ENCODE results near the gene OTOG.
A peak's percentile ranks its signal among the peaks of the same experiment; 100 is the strongest.

Gene OTOG

GRCh38 chr11:17521106-17521900 lies 25.8 kb upstream of the OTOG start:
- no peak for DNase-seq

GRCh38 chr11:17522655-17523054 lies 24.4 kb upstream of the OTOG start:
- no peak for DNase-seq

- no peak for DNase-seq
Measured at GRCh38 chr11:17524221-17524620, 22.8 kb upstream of the OTOG start.

- DNase-seq = no peak
Measured at GRCh38 chr11:17525570-17525969, 21.5 kb upstream of the OTOG start.

- no peak for DNase-seq
Measured at GRCh38 chr11:17526326-17526725, 20.7 kb upstream of the OTOG start.

- DNase-seq = no peak
Measured at GRCh38 chr11:17526931-17527627, 20.0 kb upstream of the OTOG start.

- DNase-seq = no peak
Measured at GRCh38 chr11:17527628-17527995, 19.4 kb upstream of the OTOG start.

GRCh38 chr11:17528181-17528691 lies 18.8 kb upstream of the OTOG start:
- DNase-seq = peak; percentile 17 to 60

GRCh38 chr11:17528906-17529843 lies 17.9 kb upstream of the OTOG start:
- no peak for DNase-seq

GRCh38 chr11:17529844-17530185 lies 17.2 kb upstream of the OTOG start:
- DNase-seq = no peak

GRCh38 chr11:17531071-17531600 lies 15.9 kb upstream of the OTOG start:
- DNase-seq = no peak

GRCh38 chr11:17531636-17532113 lies 15.4 kb upstream of the OTOG start:
- DNase-seq = no peak

GRCh38 chr11:17532784-17533183 lies 14.3 kb upstream of the OTOG start:
- DNase-seq = no peak

- DNase-seq = no peak
Measured at GRCh38 chr11:17533341-17533740, 13.7 kb upstream of the OTOG start.

- no peak for DNase-seq
Measured at GRCh38 chr11:17533778-17534415, 13.2 kb upstream of the OTOG start.

GRCh38 chr11:17535488-17535887 lies 11.6 kb upstream of the OTOG start:
- DNase-seq = no peak

GRCh38 chr11:17537261-17537660 lies 9.8 kb upstream of the OTOG start:
- DNase-seq = no peak

- DNase-seq = no peak
Measured at GRCh38 chr11:17538054-17538453, 9.0 kb upstream of the OTOG start.

GRCh38 chr11:17538731-17539130 lies 8.3 kb upstream of the OTOG start:
- no peak for DNase-seq

- DNase-seq = no peak
Measured at GRCh38 chr11:17540807-17541206, 6.3 kb upstream of the OTOG start.

- DNase-seq = no peak
Measured at GRCh38 chr11:17541330-17541885, 5.7 kb upstream of the OTOG start.

- DNase-seq = no peak
Measured at GRCh38 chr11:17542249-17542648, 4.8 kb upstream of the OTOG start.

All from inflammatory macrophage treated with lipopolysaccharide for 1 hour (primary cell).